GM21786 (cell line): ENCODE results near the gene SPTBN5.

Source experiments
- ATAC-seq: cut with Tn5 transposase; IDR thresholded peaks from one replicate; pipeline ENCODE4 v1.9.1; 2021; ENCODE audit not compliant: unreplicated experiment

Gene SPTBN5

DNA sequence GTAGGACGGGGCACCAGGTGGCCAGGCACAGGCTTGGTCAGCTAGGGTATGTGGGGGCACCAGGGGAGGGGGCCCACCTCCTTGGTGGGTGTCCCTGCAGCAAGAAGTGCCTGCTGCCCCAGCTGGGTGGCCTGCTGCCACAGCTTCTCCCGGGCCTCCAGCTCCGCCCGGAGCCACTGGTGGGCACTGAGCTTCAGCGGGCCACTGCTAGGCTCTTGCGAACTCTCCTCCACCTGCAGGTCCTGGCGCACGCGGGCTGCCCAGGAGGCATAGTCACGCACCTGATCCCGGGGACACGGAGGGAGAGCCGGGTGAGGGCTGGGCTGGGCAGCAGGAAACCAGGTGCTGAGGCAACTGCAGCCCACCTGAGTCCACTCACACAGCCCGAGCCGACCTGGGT is 25.5 kb downstream of the SPTBN5 start:
- ATAC-seq = no peak

DNA sequence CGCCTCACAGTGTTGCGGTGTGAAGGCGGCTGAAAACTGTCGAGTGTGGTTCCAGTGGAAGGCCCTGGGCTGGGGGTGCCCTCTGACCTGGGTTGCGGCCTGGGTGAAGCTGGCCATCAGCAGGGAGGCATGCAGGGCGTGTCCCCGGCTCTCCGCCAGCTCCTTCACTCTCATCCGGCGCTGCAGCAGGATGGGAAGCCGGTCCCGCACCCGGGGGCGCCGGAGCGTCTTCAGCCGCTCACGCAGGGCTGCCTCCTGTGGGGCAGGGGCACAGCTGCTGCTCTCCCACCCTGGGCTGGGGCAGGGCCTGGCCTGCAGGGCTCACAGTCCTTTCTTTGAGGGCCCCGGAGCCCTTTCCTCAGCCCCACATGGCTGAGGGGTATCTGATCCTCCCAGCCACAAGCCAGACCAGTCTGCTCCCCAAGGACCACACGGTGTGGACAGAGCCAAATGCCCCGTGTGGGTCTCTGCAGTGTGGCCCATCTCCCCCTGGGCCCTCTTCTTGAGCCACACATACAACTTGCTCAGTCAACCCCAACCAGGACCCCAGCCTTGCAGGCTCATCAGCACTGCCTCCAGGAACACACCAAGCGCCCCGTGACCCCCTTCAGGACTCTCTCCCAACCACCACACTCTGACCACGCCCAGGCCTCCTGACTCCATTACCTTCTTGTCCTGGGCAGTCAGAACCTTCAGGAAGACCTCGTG is 26.8 kb downstream of the SPTBN5 start:
- no peak for ATAC-seq

DNA sequence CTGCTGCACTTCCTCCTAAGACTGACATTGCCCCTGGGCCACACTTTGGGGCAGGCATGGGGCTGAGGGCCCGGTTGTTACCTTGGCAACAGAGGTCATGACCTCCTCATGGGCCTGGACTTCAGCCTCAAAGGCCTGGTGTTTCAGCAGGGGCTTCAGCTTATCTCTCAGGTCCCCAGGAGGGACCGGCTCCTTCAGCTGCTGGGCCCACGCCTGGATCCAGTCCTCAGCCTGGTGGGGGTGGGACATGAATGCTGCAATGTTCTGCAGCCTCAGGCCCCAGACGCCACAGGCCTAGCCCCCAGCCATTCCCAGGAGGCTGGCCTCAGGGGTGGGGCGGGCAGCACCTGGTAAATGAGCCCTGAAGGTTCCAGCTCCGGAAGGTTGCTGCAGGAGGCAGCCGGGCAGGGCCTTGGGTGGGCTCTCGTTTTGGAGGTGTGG is 27.6 kb downstream of the SPTBN5 start:
- ATAC-seq = no peak

DNA sequence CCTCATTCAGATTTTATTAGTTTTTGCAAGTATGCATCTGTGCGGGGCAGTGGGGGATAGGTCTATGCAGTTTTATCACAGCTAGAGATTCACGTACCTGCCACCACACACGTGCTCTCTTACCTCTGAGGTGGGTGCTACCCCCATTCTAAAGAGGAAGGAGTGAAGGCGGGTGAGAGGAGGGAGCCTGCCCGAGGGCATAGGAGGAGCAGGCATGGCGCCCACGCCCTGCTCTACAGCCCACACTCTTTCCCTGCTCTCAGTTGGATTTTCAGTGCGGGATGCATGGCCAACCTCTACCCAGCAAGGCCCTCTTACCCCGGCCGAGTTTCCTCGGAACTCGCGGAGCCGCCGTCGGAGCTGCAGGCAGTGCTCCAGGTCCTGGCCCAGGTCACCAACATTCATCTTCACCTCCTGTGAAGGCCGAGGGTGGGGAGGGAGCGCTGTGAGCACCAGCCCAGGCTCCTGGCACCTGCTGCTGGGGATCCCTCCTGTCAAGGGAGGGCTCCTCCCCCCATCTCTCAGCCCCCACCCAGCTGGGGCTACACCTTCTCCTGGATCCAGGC is 28.3 kb downstream of the SPTBN5 start:
- ATAC-seq = no peak

DNA sequence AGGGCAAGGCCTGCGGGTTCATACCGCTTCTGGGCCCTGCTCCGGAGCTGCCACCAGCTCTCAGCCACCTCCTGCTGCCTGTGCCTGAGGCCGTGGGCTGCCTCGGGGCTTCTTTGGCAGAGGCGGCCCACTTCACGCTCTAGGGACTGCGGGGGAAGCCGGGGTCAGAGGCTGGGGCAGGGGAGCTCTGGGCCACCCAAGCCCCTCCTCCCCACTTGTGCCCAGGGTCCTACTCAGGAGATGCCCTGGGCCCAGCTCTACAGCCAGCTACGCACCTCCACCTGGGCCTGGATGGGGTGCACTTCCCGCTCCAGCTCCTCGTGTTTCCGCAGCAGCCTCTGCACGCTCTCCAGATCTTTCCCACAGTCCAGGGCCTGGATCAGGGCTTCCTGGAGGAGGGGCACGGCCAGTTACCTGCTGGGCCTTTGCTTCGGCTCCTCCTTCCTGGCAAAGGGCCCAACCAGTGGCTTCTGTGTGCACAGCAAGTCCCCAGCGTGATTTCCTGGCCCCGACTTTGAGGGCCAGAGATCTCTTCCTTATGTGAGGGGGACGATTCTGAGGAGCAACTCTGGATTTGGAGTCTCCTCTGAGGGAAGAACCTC is 31.2 kb downstream of the SPTBN5 start:
- no peak for ATAC-seq

DNA sequence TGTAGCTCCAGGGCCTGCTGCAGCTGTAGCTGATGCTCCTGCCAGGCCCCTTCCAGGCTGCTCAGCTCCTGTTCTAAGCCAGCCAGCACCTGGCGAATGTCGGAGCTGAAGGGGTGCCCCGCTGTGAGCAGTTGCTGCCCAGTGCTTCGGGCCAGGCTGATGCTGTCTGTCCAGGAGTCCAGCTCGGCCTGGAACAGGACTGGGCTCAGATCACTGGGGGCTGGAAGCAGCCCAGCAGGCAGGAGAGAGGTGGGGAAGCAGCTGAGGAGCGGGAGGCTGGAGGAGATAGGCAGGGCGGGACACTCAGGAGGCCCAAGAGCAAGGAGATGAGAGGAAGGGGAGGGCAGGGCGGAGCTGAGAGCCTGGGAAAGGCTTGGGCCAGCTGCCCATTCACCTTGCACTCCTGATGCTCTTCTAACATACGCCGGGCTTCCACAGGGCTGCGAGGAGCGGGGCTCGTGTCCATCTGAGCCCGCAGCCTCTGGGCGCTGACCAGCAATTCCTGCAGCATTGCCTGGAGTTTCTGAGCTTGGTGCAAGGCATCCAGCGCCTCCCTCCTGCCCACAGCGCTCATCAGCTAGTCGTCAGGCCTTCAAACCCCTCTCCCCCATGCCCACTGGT is 32.0 kb downstream of the SPTBN5 start:
- ATAC-seq = no peak

DNA sequence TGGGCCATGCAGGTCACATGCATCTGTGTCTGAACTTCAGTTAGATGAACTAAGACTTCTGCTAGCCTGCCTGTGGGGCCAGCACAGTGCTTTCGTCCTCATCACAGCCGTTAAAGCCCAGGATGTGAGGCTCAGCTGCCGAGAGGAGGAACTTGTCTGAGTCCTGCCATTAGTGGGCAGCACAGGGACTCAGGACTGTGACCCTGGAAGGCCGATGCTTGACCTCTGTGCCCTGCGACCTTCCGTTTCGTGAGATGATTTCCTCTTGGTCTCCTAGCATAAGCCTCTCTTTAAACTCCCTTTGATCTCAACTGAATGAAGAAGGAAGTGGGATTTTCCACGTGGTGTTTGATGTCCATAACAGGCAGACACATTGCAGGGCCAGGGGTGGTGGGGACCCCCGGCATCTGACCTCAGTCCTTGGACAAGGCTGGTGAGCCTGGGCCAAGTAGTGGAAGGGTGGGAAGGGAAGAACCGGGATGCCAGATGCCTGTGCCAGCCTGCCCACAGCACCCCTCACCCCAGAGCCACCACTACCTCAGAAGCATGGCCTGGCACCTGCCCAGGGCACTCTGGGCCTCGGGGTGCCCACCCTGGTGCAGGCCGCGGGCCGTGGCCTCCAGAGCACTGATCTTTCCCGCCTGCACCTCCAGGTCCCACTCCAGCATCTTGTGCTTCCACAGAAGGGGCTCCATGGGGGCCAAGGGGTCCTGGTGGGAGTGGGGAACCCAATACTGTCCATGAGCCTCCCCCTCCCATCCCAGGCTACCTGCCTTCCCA is 33.6 kb downstream of the SPTBN5 start:
- ATAC-seq = no peak

DNA sequence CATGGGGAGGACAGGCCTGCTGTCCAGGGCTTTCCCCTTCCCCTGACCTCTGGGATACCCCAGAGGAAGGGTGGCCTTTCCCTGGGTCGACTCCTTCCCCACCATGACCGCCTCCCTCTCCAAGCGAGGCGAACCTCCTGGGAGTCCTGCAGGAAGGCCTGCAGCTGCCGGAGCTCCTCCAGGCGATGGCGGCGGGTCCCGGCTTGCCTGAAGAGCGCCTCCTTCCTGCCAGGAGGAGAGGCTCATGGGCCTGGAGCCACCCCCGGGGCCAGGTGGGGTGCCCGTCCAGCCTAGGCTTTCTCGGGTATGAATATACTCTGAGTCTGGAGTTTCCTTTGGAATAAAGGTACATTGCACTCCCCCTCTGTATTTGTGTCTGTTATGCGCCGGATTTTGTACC is 35.1 kb downstream of the SPTBN5 start:
- no peak for ATAC-seq

DNA sequence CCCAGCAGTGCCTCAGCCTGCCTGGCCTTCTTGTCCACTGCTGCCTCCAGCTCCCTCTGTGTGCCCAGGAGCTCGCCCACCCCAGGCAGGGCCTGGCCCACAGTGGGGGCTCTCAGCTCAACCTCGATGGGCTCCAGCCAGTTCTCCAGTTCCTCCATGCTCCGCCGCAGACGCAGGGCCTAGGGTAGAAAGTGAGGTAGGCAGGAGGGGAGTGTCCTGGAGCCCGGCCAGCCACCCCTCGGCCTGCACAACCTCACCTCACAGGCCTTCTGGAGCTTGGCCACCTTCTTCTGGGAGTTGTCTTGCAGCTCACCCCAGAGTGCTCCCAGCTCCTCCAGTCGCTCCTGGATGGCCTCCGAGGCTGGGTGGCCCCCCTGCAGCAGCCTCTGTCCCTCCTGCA is 36.5 kb downstream of the SPTBN5 start:
- no peak for ATAC-seq

DNA sequence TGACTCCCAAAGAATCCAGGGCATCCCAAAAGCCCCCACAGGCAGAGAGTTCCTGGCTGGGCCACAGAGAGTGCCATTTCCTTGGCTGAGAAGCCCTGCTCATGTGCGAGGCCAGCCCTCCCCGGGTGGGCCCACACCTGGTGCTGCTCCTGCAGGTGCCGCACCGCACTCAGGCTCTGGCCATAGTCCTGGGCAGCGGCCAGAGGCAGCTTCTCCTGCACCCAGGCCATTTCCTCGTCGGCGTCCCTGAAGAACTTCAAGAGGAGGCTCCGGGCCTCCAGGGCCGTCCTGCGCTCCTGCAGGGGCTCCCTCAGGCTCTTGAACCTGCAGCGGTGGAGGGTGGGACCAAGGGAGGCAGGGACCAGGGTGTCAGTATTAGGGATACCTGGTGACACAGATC is 37.1 kb downstream of the SPTBN5 start:
- no peak for ATAC-seq

DNA sequence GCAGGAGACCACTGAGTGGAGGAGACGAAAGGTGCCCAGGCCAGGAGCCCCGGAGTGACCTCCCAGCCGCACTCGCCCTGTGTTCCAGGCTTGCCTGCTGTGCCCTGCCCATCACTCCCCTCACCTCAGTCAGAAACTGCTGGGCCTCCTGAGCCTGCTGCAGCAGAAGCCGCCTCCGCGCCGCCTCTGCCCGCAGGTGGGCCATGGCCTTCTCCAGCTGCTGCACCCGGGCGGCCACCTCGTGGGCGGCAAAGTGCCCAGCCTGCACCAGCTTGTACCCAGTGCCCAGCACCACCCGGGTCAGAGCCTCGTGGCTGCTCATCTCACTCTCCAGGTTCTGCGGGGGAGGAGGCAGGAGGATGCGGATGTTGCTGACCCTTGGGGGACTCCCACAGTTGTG is 37.6 kb downstream of the SPTBN5 start:
- ATAC-seq = no peak

DNA sequence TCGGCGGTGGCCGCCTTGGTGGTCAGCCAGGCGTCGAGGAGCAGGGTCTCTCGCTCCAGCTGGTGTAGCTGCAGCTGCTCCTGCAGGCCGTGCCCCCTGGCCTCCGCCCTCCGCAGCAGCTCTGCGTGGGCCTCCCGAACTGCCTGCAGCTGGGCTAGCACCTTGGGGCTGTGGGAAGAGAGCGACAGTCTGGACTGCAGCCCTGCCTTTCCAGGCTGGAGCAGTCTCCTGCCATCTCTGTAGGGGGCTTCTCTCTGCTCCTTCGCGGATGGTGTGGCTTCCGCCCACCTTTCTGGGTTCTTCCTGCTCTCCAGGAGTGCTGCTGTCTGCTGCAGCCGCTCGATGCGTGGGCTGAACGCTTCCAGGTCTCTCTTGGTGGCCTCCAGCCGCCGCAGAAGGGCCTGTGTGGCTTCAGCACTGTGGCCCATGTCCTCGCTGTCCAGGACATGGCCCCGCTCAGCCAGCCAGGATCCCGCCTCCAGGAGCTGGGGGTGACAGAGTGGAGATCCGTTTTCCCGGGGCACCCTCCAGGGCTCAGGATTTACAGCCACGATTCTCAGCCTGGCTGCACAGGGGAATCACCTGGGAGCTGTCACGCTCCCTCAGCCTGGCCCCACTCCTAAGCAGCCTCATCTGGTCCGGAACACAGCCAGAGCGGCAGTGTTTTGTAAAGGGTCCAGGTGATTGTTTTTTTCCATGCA is 38.4 kb downstream of the SPTBN5 start:
- ATAC-seq = no peak

DNA sequence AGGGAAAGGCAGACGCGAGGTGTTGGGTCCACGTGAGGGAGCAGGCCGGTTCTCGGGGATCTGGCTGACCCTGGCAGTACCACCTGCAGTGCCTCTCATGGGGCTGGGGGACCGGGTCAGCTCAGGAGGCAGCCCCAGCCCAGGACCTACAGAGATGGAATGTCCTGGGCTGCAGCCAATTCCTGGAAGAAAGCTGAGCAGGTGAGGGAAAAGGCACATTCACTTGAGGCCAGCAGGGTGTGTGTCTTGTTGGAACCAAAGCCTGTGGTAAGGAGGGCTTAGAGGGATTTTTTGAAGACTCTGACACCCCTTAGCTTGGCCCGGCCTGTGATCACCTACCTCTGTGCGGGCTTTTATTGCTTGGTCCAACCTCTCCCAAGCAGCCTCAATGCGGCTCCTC is 39.4 kb downstream of the SPTBN5 start:
- no peak for ATAC-seq

DNA sequence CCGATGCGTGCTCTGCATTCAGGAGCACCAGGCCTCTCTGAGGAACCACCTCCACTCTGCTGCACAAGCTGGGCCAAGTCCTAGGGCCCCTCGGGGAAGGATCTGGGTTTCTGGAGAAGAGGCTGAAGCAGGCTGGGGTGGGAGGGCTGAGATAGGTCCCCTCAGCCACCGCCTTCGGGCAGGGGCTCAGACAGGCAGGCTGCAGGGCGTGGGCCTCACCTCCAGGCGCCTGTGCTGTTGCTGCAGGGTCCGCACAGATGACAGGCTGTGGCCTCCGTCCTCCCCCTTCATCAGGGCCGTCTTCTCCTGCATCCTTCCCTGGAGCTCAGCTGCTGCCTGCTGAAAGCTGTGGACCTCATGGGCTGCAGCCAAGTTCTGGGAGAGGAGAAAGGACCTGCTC is 40.0 kb downstream of the SPTBN5 start:
- ATAC-seq = no peak

DNA sequence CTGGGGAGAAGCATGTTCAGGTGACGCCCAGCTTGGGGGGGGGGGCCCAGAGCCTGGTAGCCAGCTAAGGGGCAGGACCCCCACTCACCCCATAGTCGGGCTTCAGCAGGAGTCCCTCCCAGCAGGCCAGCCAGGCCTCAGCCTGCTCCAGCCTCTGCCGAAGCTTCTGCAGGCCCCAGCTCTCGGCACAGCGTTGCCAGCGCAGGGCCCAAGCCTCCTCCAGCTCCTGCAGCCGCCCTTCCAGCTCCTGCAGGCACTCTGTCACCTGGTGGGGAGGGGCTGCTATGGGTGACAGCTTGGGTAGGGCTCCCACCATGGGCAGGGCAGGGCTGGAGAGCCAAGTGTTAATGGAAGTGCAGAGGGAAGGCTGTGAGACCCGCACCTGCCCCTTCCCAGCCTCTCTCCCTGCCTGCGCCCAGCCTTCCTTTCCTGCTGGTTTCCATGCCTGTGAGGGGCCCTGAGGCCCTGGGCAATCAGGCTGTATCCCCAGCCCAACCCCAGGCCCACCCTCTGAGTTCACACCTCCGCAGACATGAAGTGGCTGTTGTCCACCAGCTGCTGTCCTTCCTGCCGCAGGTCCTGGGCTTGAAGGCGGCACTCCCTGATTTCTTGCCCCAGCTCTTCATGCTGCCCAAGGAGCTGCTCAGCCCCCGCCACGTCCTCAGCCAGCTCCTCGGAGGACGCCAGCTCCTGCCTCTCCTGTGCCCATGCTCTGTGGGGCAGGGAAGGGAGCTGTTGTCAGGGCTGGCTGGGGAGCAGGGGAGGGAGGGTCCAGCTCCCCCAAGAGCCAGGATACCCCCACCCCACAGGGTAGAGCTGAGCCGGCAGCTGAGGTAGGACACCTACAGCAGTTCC is 40.9 kb downstream of the SPTBN5 start:
- no peak for ATAC-seq

DNA sequence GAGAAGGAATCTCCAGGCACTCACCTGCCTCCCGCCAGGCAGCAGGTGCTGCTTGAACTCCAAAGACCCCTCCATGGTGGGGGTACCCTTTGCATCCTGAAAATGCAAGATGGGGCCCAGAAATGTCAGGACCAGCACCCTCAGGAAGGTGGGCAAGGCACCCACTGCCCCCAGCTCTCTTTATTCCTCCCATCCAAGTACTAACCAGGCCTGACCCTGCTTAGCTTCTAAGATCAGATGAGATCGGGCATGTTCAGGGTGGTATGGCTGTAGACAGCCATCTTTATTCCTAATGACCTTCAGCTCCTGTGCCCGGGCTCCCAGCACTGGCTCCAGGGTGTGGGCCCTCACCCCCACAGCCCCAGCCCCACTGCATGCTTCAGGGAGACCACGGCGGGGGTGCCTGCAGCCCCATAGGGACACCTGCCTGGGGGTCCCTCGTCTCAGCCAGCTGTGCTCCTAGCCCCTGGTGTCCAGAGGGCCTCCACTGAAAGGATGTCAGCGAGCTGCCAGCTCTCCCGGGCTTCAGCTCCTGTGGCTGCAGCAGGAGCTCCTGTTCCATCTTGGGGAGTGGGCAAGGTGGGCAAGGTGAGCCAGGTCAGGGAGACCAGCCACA is 42.0 kb downstream of the SPTBN5 start:
- no peak for ATAC-seq

DNA sequence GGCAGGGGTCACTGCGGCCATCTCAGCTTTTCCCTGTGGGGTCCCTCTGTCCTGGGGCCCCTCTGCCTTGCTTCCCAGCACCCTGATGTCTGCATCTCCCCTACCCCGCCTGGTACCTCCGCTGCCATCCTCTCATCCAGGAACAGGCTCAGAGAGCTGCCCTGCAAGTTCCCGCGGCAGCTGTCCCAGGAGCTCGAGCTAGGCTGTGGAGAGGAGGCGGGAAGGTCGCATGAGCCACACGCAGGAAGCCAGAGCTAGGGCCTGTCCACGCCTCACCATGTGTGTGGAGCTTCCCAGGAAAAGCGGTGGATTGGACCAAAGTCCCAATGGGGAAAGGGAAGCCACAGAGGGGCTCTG is 42.7 kb downstream of the SPTBN5 start:
- no peak for ATAC-seq

DNA sequence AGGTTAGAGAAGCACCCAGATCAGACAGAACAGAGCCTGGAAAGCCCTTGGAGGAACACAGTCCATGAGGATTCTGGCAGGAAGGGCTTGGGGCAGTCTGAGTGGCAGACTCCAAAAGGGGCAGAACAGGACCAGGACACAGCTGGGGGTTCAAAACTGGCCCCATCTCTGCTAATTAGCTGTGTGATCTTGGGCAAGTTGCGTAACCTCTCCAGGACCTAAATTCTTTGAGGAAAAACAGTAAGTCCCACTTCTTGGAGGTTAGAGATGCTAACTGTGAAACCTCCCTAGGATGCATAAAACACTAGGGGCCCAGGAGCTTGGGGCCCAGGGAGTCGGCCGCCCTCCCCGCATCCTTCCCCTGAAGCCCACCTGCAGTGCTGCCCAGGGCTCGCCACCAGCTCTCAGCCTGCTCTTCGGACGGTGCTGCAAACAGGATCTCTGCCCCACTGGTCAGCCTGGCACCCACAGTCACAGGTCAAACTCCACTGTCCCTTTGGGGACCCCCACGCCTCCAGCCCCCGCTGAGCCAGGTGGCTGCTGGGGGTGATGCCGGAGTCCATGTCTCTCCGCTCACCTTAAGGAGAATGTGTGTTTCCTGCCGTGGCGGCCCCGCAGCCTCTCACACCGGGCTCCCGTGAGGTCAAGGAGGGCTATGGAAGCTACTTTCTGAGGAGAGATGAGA is 43.2 kb downstream of the SPTBN5 start:
- no peak for ATAC-seq

DNA sequence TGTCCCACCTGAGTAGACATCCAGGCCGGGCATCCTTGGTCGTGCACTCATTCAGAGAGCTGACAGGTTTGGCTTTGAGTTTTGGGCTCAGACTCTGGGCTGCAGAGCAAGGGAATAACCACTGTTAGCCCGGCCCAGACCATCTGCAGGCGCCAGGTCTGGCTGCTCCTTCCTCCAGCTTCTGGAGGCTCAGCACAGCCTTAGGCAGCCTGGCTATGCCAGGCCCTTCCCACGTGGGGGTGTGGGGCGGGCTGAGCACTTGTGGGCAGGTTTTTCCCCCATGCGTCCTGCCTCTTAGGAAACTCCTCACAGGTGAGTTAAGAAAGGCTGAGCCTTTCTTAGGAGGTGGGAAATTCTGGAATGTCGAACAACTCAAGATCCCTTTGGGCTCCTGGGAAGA is 44.0 kb downstream of the SPTBN5 start:
- no peak for ATAC-seq
